Spleen (tissue), 11 donors: ENCODE results near the gene HRG. TPM values are rescaled to one million over a fixed set of nuclear protein-coding genes. Genes with fewer than 3 reads are reported as not detected.
"Not testable (repeated sequence)": the region's sequence is repeated elsewhere in the genome, so short reads cannot be mapped to it uniquely, and the experiment has no call there.

Source experiments
- DNase-seq: peaks from one replicate; pipeline ENCODE4 v3.0.0-alpha.2; 2020
- H3K27ac ChIP-seq, 8 donors: fragments of 200-600 bp; sonication (generic) in 7 of 8; 1 replicate in 4 of 8; 2 replicates in 4 of 8; pipeline versions ENCODE4 v1.5.0 to v1.8.0; 2016 to 2021; ENCODE audit warnings: inconsistent platforms in 4 of 8, mild to moderate bottlenecking in 4 of 8, moderate library complexity in 1 of 8
- H3K27me3 ChIP-seq, 7 donors: fragments of 200-600 bp; sonication (generic) in 6 of 7; replicated peaks in 1 of 7; 1 replicate in 4 of 7; 2 replicates in 3 of 7; pipeline versions ENCODE4 v1.5.0 to v1.8.0; 2016 to 2021; ENCODE audit warnings: inconsistent platforms in 3 of 7, mild to moderate bottlenecking in 1 of 7
- H3K36me3 ChIP-seq, 6 donors: fragments of 200-600 bp; sonication (generic) in 5 of 6; 1 replicate in 4 of 6; 2 replicates in 2 of 6; pipeline versions ENCODE4 v1.5.0 to v1.8.0; 2016 to 2021; ENCODE audit warnings: inconsistent platforms in 2 of 6
- H3K4me1 ChIP-seq, 6 donors: fragments of 200-600 bp; sonication (generic) in 5 of 6; 1 replicate in 3 of 6; 2 replicates in 3 of 6; pipeline versions ENCODE4 v1.5.0 to v1.8.0; 2016 to 2021; ENCODE audit warnings: inconsistent platforms in 3 of 6
- H3K4me3 ChIP-seq, 8 donors: fragments of 200-600 bp; sonication (generic) in 7 of 8; 1 replicate in 4 of 8; 2 replicates in 4 of 8; pipeline versions ENCODE4 v1.5.0 to v1.8.0; 2016 to 2021; ENCODE audit warnings: inconsistent platforms in 4 of 8, mild to moderate bottlenecking in 4 of 8, moderate library complexity in 2 of 8
- H3K9me3 ChIP-seq, 8 donors: fragments of 200-600 bp; sonication (generic) in 7 of 8; 1 replicate in 4 of 8; 2 replicates in 4 of 8; pipeline versions ENCODE4 v1.5.0 to v1.8.0; 2016 to 2021; ENCODE audit warnings: inconsistent platforms in 4 of 8
- POLR2A ChIP-seq, 3 donors: fragments of 450-650 bp; IDR thresholded peaks; one replicate each; pipeline ENCODE4 v1.5.1; 2017; ENCODE audit warnings: antibody characterized with exemption in 3 of 3, mild to moderate bottlenecking in 1 of 3
- POLR2AphosphoS5 ChIP-seq, 3 donors: sonication (generic); formaldehyde crosslinking; IDR thresholded peaks; one replicate each; pipeline ENCODE4 v1.5.1; 2017; ENCODE audit warnings: antibody characterized with exemption in 3 of 3
- WGBS, 5 donors: extraction: QIAGEN DNeasy Blood & Tissue Kit in 3 of 5; methylation state at CpG; one replicate each; pipeline versions ENCODE4 v1.1.5 to v1.1.7; 2013 to 2018; 5-methylcytosine and 5-hydroxymethylcytosine counted together
- intact Hi-C: fragments of 100-400 bp; cut with DNase I; formaldehyde crosslinking; loops from one replicate; pipeline ENCODE4 v1.15.0; 2023; ENCODE audit warnings: low total_unique reads
- polyA plus RNA-seq, 3 donors: library from polyadenylated mRNA; stranded (reverse); fragments of 200-250 nt; gene quantifications; one replicate each; pipeline ENCODE4 v1.2.1, GENCODE V29; 2013
- total RNA-seq, 7 donors: library from RNA; depleted of rRNA in 3 of 7; stranded (reverse); fragments of >200 nt in 3 of 7; fragmentation: NEBNext Ultra II Directional in 4 of 7; extraction: Animal tissue kit (Norgen Biotek cat#: 25700) in 4 of 7; gene quantifications; one replicate each; pipeline versions ENCODE4 v1.1.0 to v1.2.1, GENCODE V29; 2016 to 2021
- TF ChIP-seq, protein P1 (sequence below), 11 experiments: fragments of 200-600 bp in 7 of 11; fragments of 450-650 bp in 4 of 11; sonication (generic) in 4 of 11; IDR thresholded peaks in 8 of 11; conservative IDR thresholded peaks in 3 of 11; 1 replicate in 7 of 11; 2 replicates in 4 of 11; pipeline versions ENCODE4 v1.4.0 to v1.8.0; 2016 to 2021; ENCODE audit warnings: antibody characterized with exemption in 11 of 11, inconsistent platforms in 4 of 11, mild to moderate bottlenecking in 1 of 11
- donor health status: healthy with polysubstance abuse.
- donor health status: DM: no; HTN: no; CAD: no; lungs with moderate emphysema.
- donor health status: DM: no; HTN: no; CAD: no.
- donor health status: Bipolar disorder and iron deficiency.
- donor health status: healthy.
- donor health status: DM: no; HTN: no; CAD: no.
- donor health status: DM: yes; HTN: yes; CAD: no.

The HRG gene
- total and polyA plus RNA-seq, 10 donors: not detected

DNA sequence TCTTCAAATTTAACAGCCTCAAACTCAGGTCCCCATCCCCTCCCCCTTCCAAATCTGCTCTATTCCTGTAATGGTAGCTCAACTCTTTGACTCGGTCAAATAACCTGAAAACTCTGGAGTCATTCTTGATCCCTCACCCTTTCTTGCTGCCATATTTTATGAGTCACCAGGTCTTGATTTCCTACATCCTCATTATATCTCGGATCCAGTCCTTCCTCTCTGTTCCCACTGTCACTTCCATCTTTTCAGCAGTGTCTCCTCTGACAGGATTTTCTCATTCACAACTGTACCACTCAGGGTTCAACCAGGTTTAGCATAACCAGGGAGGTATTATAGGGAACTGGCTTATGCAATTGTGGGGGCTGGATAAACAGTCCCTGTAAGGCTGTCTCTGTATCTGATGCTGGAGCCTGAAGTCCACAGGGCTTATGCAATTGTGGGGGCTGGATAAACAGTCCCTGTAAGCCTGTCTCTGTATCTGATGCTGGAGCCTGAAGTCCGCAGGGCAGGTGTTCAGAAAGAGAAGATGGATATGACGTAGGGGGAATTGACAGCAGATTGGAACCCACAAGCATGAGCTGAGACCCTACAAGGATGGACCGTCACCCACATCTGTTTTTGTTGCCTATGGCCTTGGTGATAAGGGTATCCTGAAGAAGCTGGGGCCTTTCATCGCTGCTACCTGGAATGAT, 34.7 kb upstream of the HRG start:
- H3K27me3 ChIP-seq: peaks cover 0 to 10% (median 0%) of the 10 kb centered on the region in 7 donors
- 66 to 87% (median 70%) methylated on average over 6 of the region's 6 CpGs for WGBS, 5 donors
- H3K36me3 ChIP-seq: no peaks in the 10 kb centered on the region
- no peak overlapping the region for H3K27ac ChIP-seq
- DNase-seq: no peak
- TF ChIP-seq POLR2AphosphoS5 (IDR thresholded peaks at IDR 0.05) (no peak), POLR2A (IDR thresholded peaks at IDR 0.05) (no peak)
- TF ChIP-seq, protein P1, sequence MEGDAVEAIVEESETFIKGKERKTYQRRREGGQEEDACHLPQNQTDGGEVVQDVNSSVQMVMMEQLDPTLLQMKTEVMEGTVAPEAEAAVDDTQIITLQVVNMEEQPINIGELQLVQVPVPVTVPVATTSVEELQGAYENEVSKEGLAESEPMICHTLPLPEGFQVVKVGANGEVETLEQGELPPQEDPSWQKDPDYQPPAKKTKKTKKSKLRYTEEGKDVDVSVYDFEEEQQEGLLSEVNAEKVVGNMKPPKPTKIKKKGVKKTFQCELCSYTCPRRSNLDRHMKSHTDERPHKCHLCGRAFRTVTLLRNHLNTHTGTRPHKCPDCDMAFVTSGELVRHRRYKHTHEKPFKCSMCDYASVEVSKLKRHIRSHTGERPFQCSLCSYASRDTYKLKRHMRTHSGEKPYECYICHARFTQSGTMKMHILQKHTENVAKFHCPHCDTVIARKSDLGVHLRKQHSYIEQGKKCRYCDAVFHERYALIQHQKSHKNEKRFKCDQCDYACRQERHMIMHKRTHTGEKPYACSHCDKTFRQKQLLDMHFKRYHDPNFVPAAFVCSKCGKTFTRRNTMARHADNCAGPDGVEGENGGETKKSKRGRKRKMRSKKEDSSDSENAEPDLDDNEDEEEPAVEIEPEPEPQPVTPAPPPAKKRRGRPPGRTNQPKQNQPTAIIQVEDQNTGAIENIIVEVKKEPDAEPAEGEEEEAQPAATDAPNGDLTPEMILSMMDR (IDR thresholded peaks at IDR 0.05 in 8 of 11, conservative IDR thresholded peaks at IDR 0.05 in 3 of 11): no peak
- no peaks in the 10 kb centered on the region for H3K4me1 ChIP-seq
- no peaks in the 10 kb centered on the region for H3K9me3 ChIP-seq
- intact Hi-C loops: no loop called here
- no peak overlapping the region for H3K4me3 ChIP-seq

DNA sequence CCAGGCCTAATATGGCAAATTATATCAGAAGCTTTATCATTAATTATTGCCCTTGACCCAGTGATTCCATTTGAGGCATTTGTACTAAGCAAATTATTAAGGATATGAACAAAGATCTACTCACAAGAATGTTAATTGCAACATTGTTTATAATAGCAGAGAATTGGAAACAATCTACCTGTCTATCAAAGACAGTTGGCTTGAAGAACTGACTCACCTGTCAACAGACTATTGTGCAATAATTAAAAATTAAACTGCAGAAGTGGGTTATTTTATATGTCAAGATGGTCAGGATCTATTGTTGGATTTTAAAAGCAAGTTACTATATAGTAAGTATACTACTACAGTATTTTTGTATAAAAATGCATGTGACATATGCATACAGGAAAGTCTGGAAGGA, 32.3 kb upstream of the HRG start:
- intact Hi-C loops: no loop called here
- no peak for DNase-seq
- TF ChIP-seq, protein P1 (IDR thresholded peaks at IDR 0.05 in 8 of 11, conservative IDR thresholded peaks at IDR 0.05 in 3 of 11): no peak
- no peak for TF ChIP-seq POLR2A (IDR thresholded peaks at IDR 0.05)
- TF ChIP-seq POLR2AphosphoS5 (IDR thresholded peaks at IDR 0.05): no peak

DNA sequence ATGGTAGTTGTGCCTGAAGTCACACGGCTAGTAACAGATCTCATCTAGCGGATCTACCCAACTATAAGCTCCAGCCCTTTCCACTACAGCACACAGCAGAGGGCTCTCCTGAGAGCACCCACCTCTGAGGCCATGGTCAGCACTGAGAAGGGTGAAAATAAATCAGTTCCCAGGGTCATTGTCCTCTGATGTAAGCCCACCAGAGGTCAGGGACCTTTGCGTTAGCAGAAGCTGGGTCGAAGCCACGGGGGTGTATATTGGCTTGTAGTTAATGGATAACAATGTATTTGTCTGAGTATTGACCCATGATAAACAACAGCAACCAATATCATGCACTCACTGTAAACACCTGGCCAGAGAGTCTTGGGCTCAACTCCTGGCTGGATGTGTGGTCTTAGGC, 31.6 kb upstream of the HRG start:
- 89 to 96% (median 95%) methylated on average over 5 of the region's 5 CpGs for WGBS, 5 donors
- H3K9me3 ChIP-seq, H3K4me1 ChIP-seq, DNase-seq, H3K27me3 ChIP-seq, H3K36me3 ChIP-seq, H3K27ac ChIP-seq, intact Hi-C loops, H3K4me3 ChIP-seq: not testable (repeated sequence)

More for the DNA sequence above, 32.3 kb upstream of the HRG start:
- H3K4me3 ChIP-seq: no peak overlapping the region
- peaks cover 0 to 5% (median 0%) of the 10 kb centered on the region in 7 donors for H3K27me3 ChIP-seq
- H3K27ac ChIP-seq: no peak overlapping the region
- no peaks in the 10 kb centered on the region for H3K36me3 ChIP-seq
- no peaks in the 10 kb centered on the region for H3K4me1 ChIP-seq
- no peaks in the 10 kb centered on the region for H3K9me3 ChIP-seq

DNA sequence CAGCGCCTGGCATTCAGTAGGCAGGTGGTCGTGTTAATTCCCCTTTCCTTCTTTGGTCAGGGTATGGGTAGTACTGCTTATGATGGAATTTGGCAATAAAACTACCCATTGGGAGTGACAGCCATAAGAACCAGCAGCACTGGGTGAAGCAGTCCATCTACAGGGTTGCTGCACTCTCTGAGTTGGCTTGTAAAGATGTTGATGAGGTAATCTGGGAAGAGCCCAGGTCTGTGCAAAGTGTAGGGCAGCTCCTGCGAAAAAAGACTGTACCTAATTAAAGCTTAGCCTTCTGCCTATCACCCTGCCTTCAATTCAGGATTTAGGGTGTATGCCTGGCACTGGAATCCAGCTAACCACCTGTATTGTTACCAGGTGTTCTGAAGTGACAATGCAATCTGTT, 30.3 kb upstream of the HRG start:
- no peaks in the 10 kb centered on the region for H3K9me3 ChIP-seq
- peaks cover 0 to 11% (median 0%) of the 10 kb centered on the region in 7 donors for H3K27me3 ChIP-seq
- H3K36me3 ChIP-seq: no peaks in the 10 kb centered on the region
- TF ChIP-seq POLR2AphosphoS5 (IDR thresholded peaks at IDR 0.05): no peak
- TF ChIP-seq, protein P1 (IDR thresholded peaks at IDR 0.05 in 8 of 11, conservative IDR thresholded peaks at IDR 0.05 in 3 of 11): no peak
- TF ChIP-seq POLR2A (IDR thresholded peaks at IDR 0.05): no peak
- WGBS, 5 donors: 77 to 93% (median 87%) methylated on average over 3 of the region's 3 CpGs
- H3K4me1 ChIP-seq: no peaks in the 10 kb centered on the region
- no peak overlapping the region for H3K4me3 ChIP-seq
- no peak for DNase-seq
- intact Hi-C loops: no loop called here
- no peak overlapping the region for H3K27ac ChIP-seq
